Esophagus muscularis mucosa (tissue), 4 donors: ENCODE results near the gene UNC5B. TPM values are rescaled to one million over a fixed set of nuclear protein-coding genes. Genes with fewer than 3 reads are reported as not detected.

Experiments used
- DNase-seq: peaks from one replicate; pipeline ENCODE4 v3.0.0-alpha.2; 2017; ENCODE audit errors: extremely low spot score
- H3K27ac ChIP-seq, 4 donors: fragments of 200-600 bp; sonication (generic); replicated peaks in 1 of 4; 1 replicate in 3 of 4; 2 replicates in 1 of 4; pipeline ENCODE4 v1.5.1; 2016 to 2019; ENCODE audit warnings: mild to moderate bottlenecking in 1 of 4
- H3K27me3 ChIP-seq, 4 donors: fragments of 200-600 bp; sonication (generic); one replicate each; pipeline versions ENCODE4 v1.5.1 to v1.6.0; 2016 to 2019
- H3K36me3 ChIP-seq, 4 donors: fragments of 200-600 bp; sonication (generic); one replicate each; pipeline ENCODE4 v1.5.1; 2016 to 2019
- H3K4me1 ChIP-seq, 4 donors: fragments of 200-600 bp; sonication (generic); one replicate each; pipeline ENCODE4 v1.5.1; 2016 to 2019
- H3K4me3 ChIP-seq, 4 donors: fragments of 200-600 bp; sonication (generic); 1 replicate in 2 of 4; 2 replicates in 2 of 4; pipeline ENCODE4 v1.5.1; 2016 to 2019; ENCODE audit warnings: mild to moderate bottlenecking in 4 of 4, moderate library complexity in 1 of 4
- H3K9me3 ChIP-seq, 4 donors: fragments of 200-600 bp; sonication (generic); 1 replicate in 3 of 4; 2 replicates in 1 of 4; pipeline ENCODE4 v1.5.1; 2016 to 2019
- EP300 ChIP-seq: sonication (generic); formaldehyde crosslinking; IDR thresholded peaks from one replicate; pipeline ENCODE4 v1.6.1; 2017; ENCODE audit warnings: antibody characterized with exemption
- POLR2A ChIP-seq: fragments of 450-650 bp; IDR thresholded peaks from one replicate; pipeline ENCODE4 v1.6.1; 2017; ENCODE audit warnings: antibody characterized with exemption, moderate library complexity, mild to moderate bottlenecking, low read depth
- POLR2AphosphoS5 ChIP-seq, 2 donors: sonication (generic); formaldehyde crosslinking; IDR thresholded peaks; one replicate each; pipeline ENCODE4 v1.6.1; 2017; ENCODE audit warnings: antibody characterized with exemption in 2 of 2
- WGBS: methylation state at CpG from one replicate; pipeline ENCODE4 v1.1.5; 2018; 5-methylcytosine and 5-hydroxymethylcytosine counted together
- intact Hi-C: fragments of 100-400 bp; cut with DNase I; formaldehyde crosslinking; loops from one replicate; pipeline ENCODE4 v1.15.1; 2023
- total RNA-seq, 4 donors: library from RNA; depleted of rRNA; stranded (reverse); fragments of >200 nt; gene quantifications; one replicate each; pipeline versions ENCODE4 v1.1.0 to v1.2.1, GENCODE V29; 2016
- TF ChIP-seq, protein P1 (sequence below), 3 experiments: fragments of 200-600 bp in 2 of 3; fragments of 450-650 bp in 1 of 3; sonication (generic) in 2 of 3; IDR thresholded peaks; one replicate each; pipeline ENCODE4 v1.5.1; 2017 to 2019; ENCODE audit warnings: antibody characterized with exemption in 3 of 3, mild to moderate bottlenecking in 2 of 3, moderate library complexity in 1 of 3

The UNC5B gene
- total RNA-seq, 4 donors from 2014 or later: 2.1 to 3.7 (median 2.8) TPM

DNA sequence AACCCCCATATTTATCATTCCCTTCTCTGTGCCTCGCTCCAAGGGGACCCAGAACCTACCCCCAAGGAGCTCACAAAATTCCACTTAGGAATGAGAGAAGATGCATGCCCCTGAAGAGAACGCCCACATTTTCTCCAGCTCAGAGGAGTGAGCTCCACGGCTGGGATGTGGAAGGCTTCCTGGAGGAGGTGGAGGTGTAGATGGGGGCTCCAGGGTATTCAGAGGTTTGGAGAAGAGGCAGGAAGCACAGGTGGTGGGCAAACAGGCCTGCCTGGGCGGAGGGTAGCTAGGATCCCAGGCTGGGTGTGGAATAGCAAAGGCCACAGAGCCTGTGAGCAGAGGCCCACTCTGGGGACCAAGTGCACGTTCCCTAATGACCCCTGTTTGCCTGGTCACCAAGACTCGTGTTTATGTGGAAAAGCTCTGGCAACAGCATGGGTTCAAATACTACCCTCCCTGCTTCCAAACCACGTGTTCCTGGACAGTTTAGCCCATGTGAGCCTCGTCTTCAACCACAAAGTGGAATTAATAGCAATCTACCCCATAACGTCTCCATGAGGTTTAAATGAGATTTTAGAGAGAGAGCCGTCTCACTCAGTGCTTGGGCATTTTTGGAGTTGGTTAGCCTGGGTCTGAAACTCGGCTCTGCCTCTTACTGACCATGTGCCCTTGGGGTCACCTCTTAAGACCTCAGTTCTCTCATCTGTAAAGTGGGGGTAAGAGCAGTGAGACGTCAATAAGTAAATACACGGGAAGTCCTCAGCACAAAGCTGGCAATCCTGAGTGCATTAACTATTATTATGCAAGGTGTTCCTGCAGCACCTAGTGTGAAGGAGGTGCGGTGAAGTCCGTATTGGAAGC lies 24.7 kb downstream of the UNC5B start:
- H3K27me3 ChIP-seq: no peaks in the 10 kb centered on the region
- no peak overlapping the region for H3K27ac ChIP-seq
- no peaks in the 10 kb centered on the region for H3K36me3 ChIP-seq
- H3K9me3 ChIP-seq: no peaks in the 10 kb centered on the region
- 92% methylated on average over 15 of the region's 15 CpGs for WGBS
- peaks cover 30 to 59% (median 41%) of the 10 kb centered on the region in 4 donors for H3K4me1 ChIP-seq
- TF ChIP-seq EP300 (no peak), POLR2AphosphoS5 (IDR thresholded peaks at IDR 0.05) (no peak), POLR2A (no peak)
- TF ChIP-seq, protein P1, sequence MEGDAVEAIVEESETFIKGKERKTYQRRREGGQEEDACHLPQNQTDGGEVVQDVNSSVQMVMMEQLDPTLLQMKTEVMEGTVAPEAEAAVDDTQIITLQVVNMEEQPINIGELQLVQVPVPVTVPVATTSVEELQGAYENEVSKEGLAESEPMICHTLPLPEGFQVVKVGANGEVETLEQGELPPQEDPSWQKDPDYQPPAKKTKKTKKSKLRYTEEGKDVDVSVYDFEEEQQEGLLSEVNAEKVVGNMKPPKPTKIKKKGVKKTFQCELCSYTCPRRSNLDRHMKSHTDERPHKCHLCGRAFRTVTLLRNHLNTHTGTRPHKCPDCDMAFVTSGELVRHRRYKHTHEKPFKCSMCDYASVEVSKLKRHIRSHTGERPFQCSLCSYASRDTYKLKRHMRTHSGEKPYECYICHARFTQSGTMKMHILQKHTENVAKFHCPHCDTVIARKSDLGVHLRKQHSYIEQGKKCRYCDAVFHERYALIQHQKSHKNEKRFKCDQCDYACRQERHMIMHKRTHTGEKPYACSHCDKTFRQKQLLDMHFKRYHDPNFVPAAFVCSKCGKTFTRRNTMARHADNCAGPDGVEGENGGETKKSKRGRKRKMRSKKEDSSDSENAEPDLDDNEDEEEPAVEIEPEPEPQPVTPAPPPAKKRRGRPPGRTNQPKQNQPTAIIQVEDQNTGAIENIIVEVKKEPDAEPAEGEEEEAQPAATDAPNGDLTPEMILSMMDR (IDR thresholded peaks at IDR 0.05): no peak
- no peak for DNase-seq
- intact Hi-C loops: no loop called here
- H3K4me3 ChIP-seq: no peak overlapping the region

DNA sequence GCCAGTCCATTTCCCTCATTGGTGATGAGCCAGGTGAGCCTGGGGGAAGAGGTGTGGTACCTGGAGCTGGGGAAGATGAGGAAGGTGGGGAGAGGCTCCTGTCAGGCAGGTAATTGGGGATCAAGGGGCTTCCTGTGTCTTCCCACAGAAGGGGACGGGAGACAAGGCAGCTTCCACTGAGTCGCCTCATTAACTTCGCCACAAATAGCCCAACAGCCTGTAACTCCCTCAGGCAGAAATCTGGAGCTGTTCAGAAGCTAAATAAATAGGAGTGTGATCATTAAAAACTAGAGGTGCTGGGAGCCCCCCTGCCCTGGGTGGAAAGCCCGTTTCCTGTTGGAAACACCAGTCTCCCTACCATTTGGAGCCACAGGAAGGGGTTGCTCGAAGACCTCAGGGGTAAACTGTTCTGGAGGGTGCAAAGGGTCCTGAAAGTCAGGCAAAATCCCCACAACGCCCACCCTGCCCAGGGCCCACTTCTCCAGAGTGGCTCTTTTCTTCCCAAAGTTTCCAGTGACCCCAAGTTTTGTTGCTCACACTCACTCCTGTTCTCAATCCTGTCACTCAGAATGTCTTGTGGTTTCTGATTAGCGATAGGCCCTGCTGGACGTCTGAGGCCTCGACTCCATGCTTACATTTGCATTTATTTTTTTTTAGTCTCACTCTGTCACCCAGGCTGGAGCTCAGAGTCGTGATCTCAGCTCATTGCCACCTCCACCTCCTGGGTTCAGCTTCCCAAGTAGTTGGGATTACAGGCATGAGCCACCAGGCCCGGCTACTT lies 25.7 kb downstream of the UNC5B start:
- Histone ChIP-seq H3K36me3 (no peaks in the 10 kb centered on the region), H3K27ac (no peak overlapping the region), H3K4me3 (no peak overlapping the region), H3K27me3 (no peaks in the 10 kb centered on the region), H3K4me1 (peaks cover 30 to 61% (median 43%) of the 10 kb centered on the region in 4 donors), H3K9me3 (no peaks in the 10 kb centered on the region)
- intact Hi-C loops: no loop called here
- DNase-seq: no peak
- WGBS: 94% methylated on average over 11 of the region's 11 CpGs
- TF ChIP-seq EP300 (no peak), POLR2AphosphoS5 (IDR thresholded peaks at IDR 0.05) (no peak), POLR2A (no peak)
- TF ChIP-seq, protein P1 (IDR thresholded peaks at IDR 0.05): no peak

DNA sequence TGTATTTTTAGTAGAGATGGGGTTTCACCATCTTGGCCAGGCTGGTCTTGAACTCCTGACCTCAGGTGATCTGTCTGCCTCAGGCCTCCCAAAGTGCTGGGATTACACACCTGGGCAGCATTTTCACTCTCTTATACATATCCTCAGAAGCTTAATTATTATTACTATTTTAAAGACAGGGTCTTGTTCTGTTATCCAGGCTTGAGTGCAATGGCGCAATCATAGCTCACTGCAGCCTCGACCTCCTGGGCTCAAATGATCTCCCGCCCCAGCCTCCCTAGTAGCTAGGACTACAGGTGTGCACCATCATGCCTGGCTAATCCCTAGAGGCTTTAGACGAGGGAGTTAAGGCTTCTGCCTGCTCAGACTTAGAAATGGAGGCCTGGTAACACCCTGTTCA lies 26.3 kb downstream of the UNC5B start:
- H3K4me1 ChIP-seq: peaks cover 34 to 61% (median 44%) of the 10 kb centered on the region in 4 donors
- H3K9me3 ChIP-seq: no peaks in the 10 kb centered on the region
- H3K27ac ChIP-seq: no peak overlapping the region
- no peaks in the 10 kb centered on the region for H3K36me3 ChIP-seq
- no peaks in the 10 kb centered on the region for H3K27me3 ChIP-seq
- intact Hi-C loops: no loop called here
- no peak for DNase-seq
- no peak for TF ChIP-seq EP300
- no peak for TF ChIP-seq POLR2A
- TF ChIP-seq POLR2AphosphoS5 (IDR thresholded peaks at IDR 0.05): no peak
- TF ChIP-seq, protein P1 (IDR thresholded peaks at IDR 0.05): no peak
- H3K4me3 ChIP-seq: no peak overlapping the region
- 84% methylated on average over 4 of the region's 4 CpGs for WGBS

DNA sequence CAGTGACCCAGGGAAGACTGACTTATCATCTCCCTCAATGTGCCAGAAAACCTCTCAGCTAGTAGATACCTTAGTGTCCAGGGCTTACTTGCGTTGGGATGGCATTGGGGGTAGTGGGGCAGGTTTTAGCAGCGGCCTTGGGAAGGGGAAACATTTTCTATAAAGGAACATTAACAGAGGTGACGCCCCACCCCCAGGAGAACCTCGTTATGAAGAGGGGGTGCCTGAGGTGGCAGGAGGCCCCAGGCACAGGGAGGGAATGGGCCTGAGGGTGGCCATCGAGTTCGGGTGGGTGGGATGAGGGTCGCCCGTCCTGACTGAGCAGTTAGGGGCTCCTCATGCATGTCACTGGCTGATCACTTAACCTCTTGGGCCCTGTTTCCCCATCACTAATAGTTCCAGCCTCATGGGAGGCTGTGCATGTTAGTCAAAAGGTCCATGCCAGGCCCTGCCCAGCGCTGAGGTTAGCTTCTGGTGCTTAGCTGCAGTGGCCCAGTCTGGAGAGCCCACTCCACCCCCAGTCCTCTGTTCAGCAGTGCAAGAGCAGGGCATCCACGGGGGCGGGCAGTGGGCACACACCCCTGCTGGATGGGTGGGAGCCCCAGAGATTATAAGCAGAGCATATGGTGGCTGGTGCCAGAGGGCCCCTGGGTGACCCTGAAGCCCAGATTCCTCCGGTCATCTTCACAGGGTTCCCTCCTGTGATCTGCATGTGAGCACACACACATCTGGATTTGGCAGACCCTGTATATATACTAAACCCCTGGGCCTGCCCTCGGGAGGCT lies 27.0 kb downstream of the UNC5B start:
- Histone ChIP-seq H3K4me3 (no peak overlapping the region), H3K4me1 (peaks cover 40 to 61% (median 49%) of the 10 kb centered on the region in 4 donors), H3K36me3 (no peaks in the 10 kb centered on the region), H3K9me3 (no peaks in the 10 kb centered on the region), H3K27me3 (no peaks in the 10 kb centered on the region), H3K27ac (no peak overlapping the region)
- no peak for DNase-seq
- 85% methylated on average over 9 of the region's 13 CpGs for WGBS
- TF ChIP-seq, protein P1 (IDR thresholded peaks at IDR 0.05): no peak
- TF ChIP-seq POLR2A (no peak), EP300 (no peak), POLR2AphosphoS5 (IDR thresholded peaks at IDR 0.05) (no peak)
- intact Hi-C loops: no loop called here
